ENCODE results near the gene MFNG.

GRCh38 chr22:37502342-37503182, 16.4 kb upstream of the MFNG start:
- no peak for TF ChIP-seq CTCF (conservative IDR thresholded peaks at IDR 0.05 in 1 of 2, IDR thresholded peaks at IDR 0.05 in 1 of 2; ENCODE audit: extremely low read depth in 1 of 2, insufficient read depth in 1 of 2, low read depth in 1 of 2, low read length in 2 of 2)
- no peak for TF ChIP-seq EZH2 (IDR thresholded peaks at IDR 0.05; ENCODE audit: borderline replicate concordance, low read length)

Measured in mammary epithelial cell (primary cell).